Uterus (tissue), 2 donors: ENCODE measurements around the gene ROGDI.

ENCODE experiments used
- CTCF ChIP-seq, 4 experiments: fragments of 200-600 bp in 2 of 4; fragments of 450-650 bp in 2 of 4; sonication (generic) in 2 of 4; IDR thresholded peaks; one replicate each; pipeline ENCODE4 v1.5.1; 2016 to 2019; ENCODE audit warnings: antibody characterized with exemption in 4 of 4, mild to moderate bottlenecking in 2 of 4, moderate library complexity in 1 of 4
- POLR2A ChIP-seq, 2 donors: fragments of 450-650 bp; IDR thresholded peaks; one replicate each; pipeline ENCODE4 v1.6.1; 2016; ENCODE audit warnings: antibody characterized with exemption in 2 of 2, mild to moderate bottlenecking in 1 of 2, moderate library complexity in 1 of 2

- no peak for TF ChIP-seq CTCF (IDR thresholded peaks at IDR 0.05)
- no peak for TF ChIP-seq POLR2A (IDR thresholded peaks at IDR 0.05)
Measured at GRCh38 chr16:4753227-4753626, 49.2 kb downstream of the ROGDI start.
